ENCODE measurements around the gene OR1E2.
"Not testable (repeated sequence)": the region's sequence is repeated elsewhere in the genome, so short reads cannot be mapped to it uniquely, and the experiment has no call there.

Gene OR1E2

GRCh38 chr17:3433741-3434140 is at the start of gene OR1E2:
Gene OR1E2, minus strand, starts transcription at chr17:3433841. Its CDS starts 0 bp downstream, at chr17:3433841.
- no peak for DNase-seq

DNA sequence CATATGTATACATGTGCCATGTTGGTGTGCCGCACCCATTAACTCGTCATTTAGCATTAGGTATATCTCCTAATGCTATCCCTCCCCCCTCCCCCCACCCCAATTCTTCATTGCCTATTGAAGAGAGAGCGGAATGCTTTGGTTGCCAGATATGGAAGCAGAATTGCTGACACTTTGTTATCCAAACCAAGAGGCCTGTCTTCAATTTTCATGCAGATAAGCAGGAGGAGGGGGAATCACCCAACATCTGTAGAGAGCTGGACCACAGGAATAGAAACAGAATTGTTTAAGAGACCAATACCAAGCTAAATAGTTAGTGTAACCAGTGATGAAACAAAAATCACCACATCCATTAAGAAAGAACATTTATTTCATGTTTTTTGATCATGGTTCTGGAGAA is 49.2 kb upstream of the OR1E2 start:
- no peak for DNase-seq

- no peak for DNase-seq
These were observed 46.3 kb upstream of the OR1E2 start for GRCh38 chr17:3479988-3480387.

GRCh38 chr17:3475812-3476610 is 42.4 kb upstream of the OR1E2 start, which contains the start of gene ASPA:
Gene ASPA, plus strand, starts transcription at chr17:3475997. Its CDS starts 163 bp downstream, at chr17:3476160.
- peak; percentile 44 to 58 for DNase-seq

DNA sequence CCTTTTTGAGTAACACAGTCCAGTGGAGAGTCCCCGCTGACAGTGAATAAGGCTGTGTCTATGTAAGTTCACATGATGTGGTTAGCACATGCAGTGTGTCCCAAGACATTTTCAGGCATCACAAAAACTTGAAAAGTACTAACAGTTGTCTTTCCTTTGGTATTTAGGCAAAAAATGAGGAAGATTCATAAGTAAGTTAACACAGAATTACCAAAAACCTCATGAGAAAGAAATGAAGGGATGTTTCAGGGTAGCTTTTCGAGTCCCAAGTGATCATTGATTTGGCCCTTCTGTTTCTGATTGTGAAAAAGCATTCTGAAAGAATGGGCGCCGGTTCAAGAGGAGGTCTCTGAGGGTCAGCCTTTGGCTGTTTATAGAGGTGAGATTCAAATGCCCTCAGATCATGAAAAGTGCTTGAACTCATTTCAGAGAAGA is 41.6 kb upstream of the OR1E2 start:
- no peak for DNase-seq

DNA sequence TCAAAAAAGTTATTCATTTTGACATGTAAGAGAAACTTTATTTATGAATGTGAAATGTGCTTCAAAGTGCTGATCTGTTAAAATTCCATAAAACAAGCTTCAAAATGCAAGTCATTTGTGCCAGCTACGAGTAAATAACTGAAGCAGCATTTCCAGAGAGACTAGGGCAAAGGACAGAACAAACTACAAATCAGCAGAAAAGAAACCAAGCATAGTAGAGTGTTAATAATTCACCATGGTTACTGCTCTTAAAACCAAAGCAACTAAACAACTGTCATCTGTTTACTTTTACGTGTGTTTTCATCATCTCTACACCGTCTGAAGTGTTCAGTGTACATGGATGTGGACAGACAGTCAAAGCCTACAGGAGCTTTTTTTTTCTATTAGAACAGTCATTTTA is 40.6 kb upstream of the OR1E2 start:
- DNase-seq = peak in 1 of 2 experiments; percentile 3

- DNase-seq = no peak
These were observed 38.5 kb upstream of the OR1E2 start for GRCh38 chr17:3472137-3472536.

DNA sequence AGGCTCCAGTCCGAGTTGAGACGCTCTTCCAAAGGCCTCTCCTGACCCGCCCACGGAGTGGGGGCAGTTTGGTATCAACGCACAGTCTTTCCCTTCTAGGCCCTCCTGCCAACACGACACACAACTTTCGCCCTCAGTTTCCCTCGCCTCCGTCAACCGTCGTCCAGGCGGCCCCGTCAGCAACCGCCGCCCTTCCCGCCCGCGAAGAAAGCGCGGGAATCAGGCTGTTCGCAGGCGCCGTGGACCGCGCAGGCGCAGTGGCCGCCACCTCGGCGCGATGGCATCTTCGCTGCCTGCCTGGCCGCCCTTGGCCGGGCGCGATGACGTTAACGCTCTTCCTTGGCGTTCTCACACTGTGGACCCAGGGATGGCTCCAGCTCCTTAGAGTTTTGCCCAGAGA is 38.0 kb upstream of the OR1E2 start, which contains the start of gene SPATA22:
Gene SPATA22, minus strand, starts transcription at position 221 of the 400 bp plus-strand sequence. CDS start 2,494 bp downstream, outside the sequence.
- no peak for DNase-seq

DNA sequence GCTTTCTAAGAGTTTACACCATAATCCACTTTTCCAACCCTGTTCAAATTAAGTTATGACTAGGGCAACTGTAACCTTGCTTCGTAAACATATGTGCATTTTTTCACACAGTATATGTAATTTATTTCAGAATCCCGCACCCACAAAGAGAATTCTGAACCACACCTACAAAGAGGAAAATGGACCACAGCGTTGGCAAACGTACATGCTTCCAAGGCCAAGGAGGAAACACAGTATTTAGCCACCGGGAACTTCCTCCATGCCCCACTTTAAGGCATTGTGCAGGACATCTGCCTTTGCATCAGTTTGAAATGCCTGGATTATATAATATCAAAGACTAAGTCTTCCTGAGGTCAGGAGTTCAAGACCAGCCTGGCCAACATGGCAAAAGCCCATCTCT is 35.9 kb upstream of the OR1E2 start:
- DNase-seq = no peak

GRCh38 chr17:3466355-3466754 is 32.7 kb upstream of the OR1E2 start:
- DNase-seq = not testable (repeated sequence)

DNA sequence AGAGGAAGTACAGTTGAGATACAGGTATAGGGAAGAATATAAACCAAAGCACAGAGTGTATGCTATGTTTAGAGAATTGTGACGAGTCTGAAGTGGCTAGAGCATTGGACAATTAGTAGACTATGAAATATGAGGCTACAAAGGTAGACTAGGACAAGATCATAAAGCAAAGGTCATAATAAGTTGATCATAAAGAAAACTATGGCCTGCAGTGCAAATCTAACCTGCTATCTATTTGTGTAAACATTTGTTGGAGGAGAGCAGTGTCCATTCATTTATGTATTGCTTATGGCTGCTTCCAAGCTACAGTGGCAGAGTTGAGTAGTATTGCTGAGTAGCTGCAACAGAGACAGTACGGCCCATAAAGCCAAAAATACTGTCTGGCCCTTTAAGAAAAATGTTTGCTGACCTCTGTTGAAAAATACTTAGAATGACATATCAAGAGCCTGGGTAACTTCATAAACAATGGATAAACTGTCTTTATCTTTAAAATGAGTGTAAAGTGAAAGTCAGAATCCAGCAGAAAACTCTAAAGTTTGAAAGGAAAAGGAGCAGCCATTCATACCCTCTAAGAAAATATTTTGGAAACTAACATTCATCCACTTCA is 14.5 kb upstream of the OR1E2 start:
- DNase-seq = no peak

- DNase-seq = peak in 1 of 2 experiments; percentile 34
These were observed 14.0 kb upstream of the OR1E2 start for GRCh38 chr17:3447625-3448024.

- no peak for DNase-seq
These were observed 6.8 kb upstream of the OR1E2 start for GRCh38 chr17:3440451-3440850.

GRCh38 chr17:3438368-3438767 is 4.7 kb upstream of the OR1E2 start:
- no peak for DNase-seq

DNA sequence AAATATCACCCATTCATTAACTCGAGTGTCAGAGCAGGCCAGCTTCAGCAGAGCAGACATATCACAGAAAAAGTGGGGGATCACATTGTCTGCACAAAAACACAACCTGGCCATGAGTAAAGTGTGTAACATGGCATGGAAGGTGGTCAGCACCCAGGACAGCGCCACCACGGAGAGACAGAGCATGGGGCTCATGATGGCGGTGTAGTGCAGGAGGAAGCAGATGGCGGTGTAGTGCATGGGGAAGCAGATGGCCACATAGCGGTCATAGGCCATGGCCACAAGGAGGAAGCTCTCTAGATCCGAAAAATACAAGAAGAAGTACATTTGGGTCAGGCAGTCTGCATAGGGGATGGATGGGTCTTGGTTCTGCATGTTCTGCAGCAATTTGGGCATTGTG is 426 bp downstream of the OR1E2 start:
- not testable (repeated sequence) for DNase-seq

GRCh38 chr17:3418222-3418621 is 15.4 kb downstream of the OR1E2 start:
- no peak for DNase-seq

- no peak for DNase-seq
These were observed 18.0 kb downstream of the OR1E2 start for GRCh38 chr17:3415610-3416009.

GRCh38 chr17:3412216-3412615 is 21.4 kb downstream of the OR1E2 start:
- DNase-seq = not testable (repeated sequence)

- no peak for DNase-seq
These were observed 22.6 kb downstream of the OR1E2 start, which contains the start of gene OR3A3 for GRCh38 chr17:3411070-3411469. Gene OR3A3, plus strand, starts transcription at chr17:3411370.

DNA sequence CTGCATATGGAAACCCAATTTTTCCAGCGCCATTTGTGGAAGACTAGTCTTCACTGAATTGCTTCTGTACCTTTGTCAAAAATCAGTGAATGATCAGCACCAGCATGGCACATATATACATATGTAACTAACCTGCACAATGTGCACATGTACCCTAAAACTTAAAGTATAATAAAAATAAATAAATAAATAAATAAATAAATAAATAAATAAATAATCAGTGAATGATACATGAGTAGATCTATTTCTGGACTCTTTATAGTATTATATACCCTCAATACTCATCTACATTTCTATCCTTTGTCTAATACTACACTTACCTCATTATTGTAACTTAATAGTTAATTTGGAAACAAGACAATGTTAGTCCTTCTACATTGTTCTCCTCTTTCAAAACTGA is 29.8 kb downstream of the OR1E2 start:
- DNase-seq = not testable (repeated sequence)

DNA sequence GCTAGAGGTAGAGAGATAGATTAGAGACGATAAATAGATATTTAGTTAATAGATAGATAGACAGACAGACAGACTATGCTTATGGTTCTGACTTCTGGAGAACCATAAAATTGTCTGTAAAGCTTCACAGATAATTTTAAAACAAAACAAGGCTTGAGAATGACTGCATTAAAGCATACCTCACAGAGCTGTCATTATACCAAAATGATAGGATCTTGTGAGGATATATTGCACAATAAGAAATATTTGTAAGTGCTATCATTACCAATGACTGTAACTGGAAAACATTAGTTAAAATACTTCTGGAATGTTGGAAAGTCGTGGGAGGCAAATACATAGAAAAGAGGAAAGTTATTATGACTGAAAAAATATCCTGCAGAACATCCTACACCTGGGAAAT is 31.9 kb downstream of the OR1E2 start:
- DNase-seq = no peak

GRCh38 chr17:3400055-3400454 is 33.6 kb downstream of the OR1E2 start:
- no peak for DNase-seq

DNA sequence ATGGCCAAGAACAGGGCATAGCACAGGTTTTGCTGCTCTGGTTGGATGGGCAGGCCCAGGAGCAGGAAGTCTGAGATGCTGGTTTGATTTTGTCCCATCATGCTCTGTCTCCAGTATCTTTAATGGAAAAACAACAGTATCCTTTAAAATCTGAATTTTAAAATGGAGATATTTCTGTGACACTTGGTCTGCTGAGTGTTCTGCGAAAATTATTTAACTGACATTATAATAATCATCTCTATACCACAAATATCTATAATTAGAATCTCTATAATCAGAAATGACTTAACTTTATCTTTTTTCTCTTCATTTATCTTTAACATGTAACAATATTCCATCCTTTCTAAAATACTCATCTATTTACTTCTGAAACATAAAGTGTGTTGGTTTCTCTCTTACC is 35.3 kb downstream of the OR1E2 start, which contains the start of gene OR1E1:
Gene OR1E1, minus strand, starts transcription at position 101 of the 400 bp plus-strand sequence. Its CDS starts 0 bp downstream, at position 101.
- no peak for DNase-seq

DNA sequence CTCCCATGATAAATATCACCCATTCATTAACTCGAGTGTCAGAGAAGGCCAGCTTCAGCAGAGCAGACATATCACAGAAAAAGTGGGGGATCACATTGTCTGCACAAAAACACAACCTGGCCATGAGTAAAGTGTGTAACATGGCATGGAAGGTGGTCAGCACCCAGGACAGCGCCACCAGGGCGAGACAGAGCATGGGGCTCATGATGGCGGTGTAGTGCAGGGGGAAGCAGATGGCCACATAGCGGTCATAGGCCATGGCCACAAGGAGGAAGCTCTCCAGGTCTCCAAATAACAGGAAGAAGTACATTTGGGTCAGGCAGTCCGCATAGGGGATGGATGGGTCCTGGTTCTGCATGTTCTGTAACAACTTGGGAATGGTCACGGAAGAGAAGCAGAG is 35.8 kb downstream of the OR1E2 start:
- not testable (repeated sequence) for DNase-seq
